ENCODE data around the gene DVL2. TPM values are rescaled to one million over a fixed set of nuclear protein-coding genes. Genes with fewer than 3 reads are reported as not detected.

Gene DVL2
- total and polyA plus RNA-seq, 2 of the 13 experiments (the other 11 are each of a cell fraction or from before 2014, with no cell fraction given): 5.7 to 38.2 TPM

GRCh38 chr17:7213895-7214299 lies 20.4 kb downstream of the DVL2 start (continued):
- no peak for TF ChIP-seq KLF15 (CRISPR knock-in tag; IDR thresholded peaks at IDR 0.05; ENCODE audit: borderline replicate concordance)
- TF ChIP-seq SAP130 (CRISPR knock-in tag; IDR thresholded peaks at IDR 0.05; ENCODE audit: low read depth): no peak
- TF ChIP-seq ZNF891 (CRISPR knock-in tag; IDR thresholded peaks at IDR 0.05): no peak
- no peak for TF ChIP-seq POLR2A (IDR thresholded peaks at IDR 0.05; ENCODE audit: insufficient read depth in 1 of 2, low read depth in 2 of 2, low read length in 2 of 2)
- TF ChIP-seq CENPT (CRISPR knock-in tag; IDR thresholded peaks at IDR 0.05; ENCODE audit: low read depth): no peak
- TF ChIP-seq MTF1 (CRISPR knock-in tag; IDR thresholded peaks at IDR 0.05): no peak
- TF ChIP-seq ZNF7 (CRISPR knock-in tag; IDR thresholded peaks at IDR 0.05): no peak
- TF ChIP-seq ZNF546 (CRISPR knock-in tag; conservative IDR thresholded peaks at IDR 0.05): no peak
- no peak for TF ChIP-seq KLF9 (CRISPR knock-in tag; IDR thresholded peaks at IDR 0.05; ENCODE audit: low read depth)
- TF ChIP-seq ZNF720 (CRISPR knock-in tag; IDR thresholded peaks at IDR 0.05): no peak
- TF ChIP-seq XRCC5 (optimal IDR thresholded peaks at IDR 0.05; ENCODE audit: low read length): peak; percentile 28
- TF ChIP-seq NFYB (CRISPR knock-in tag; IDR thresholded peaks at IDR 0.05): no peak
- no peak for TF ChIP-seq NFIB (CRISPR knock-in tag; IDR thresholded peaks at IDR 0.05; ENCODE audit: borderline replicate concordance)
- TF ChIP-seq ZEB1 (IDR thresholded peaks at IDR 0.05; ENCODE audit: insufficient replicate concordance, low read depth): peak; percentile 26
- no peak for TF ChIP-seq SNAI1 (CRISPR knock-in tag; IDR thresholded peaks at IDR 0.05; ENCODE audit: borderline replicate concordance)
- TF ChIP-seq FOXP1 (IDR thresholded peaks at IDR 0.05): no peak
- TF ChIP-seq FOXP1 (CRISPR knock-in tag; IDR thresholded peaks at IDR 0.05): no peak
- no peak for TF ChIP-seq ZNF550 (CRISPR knock-in tag; IDR thresholded peaks at IDR 0.05; ENCODE audit: borderline replicate concordance)
- TF ChIP-seq ZBTB4 (CRISPR knock-in tag; IDR thresholded peaks at IDR 0.05; ENCODE audit: borderline replicate concordance): no peak
- no peak for TF ChIP-seq ZNF430 (CRISPR knock-in tag; IDR thresholded peaks at IDR 0.05)
- no peak for TF ChIP-seq MLLT10 (CRISPR knock-in tag; IDR thresholded peaks at IDR 0.05)
- no peak for TF ChIP-seq ZNF800 (CRISPR knock-in tag; IDR thresholded peaks at IDR 0.05)
- TF ChIP-seq HOXA7 (CRISPR knock-in tag; IDR thresholded peaks at IDR 0.05): no peak
- no peak for TF ChIP-seq ZFYVE20 (CRISPR knock-in tag; IDR thresholded peaks at IDR 0.05; ENCODE audit: borderline replicate concordance, low read depth)
- no peak for TF ChIP-seq FLYWCH1 (CRISPR knock-in tag; IDR thresholded peaks at IDR 0.05)
- TF ChIP-seq THAP7 (CRISPR knock-in tag; IDR thresholded peaks at IDR 0.05): no peak
- TF ChIP-seq RFXAP (CRISPR knock-in tag; IDR thresholded peaks at IDR 0.05; ENCODE audit: borderline replicate concordance): no peak
- no peak for TF ChIP-seq CHD2 (IDR thresholded peaks at IDR 0.05; ENCODE audit: low read depth, low read length)

Data from HepG2 (cell line).